ENCODE measurements around the gene KRTAP1-5.

- TF ChIP-seq CTCF (conservative IDR thresholded peaks at IDR 0.05; ENCODE audit: low read length) (no peak), EZH2phosphoT487 (IDR thresholded peaks at IDR 0.05; ENCODE audit: borderline replicate concordance, low read depth, low read length) (no peak)
Observed at GRCh38 chr17:41064301-41064700, 37.3 kb upstream of the KRTAP1-5 start.
